Keratinocyte (primary cell): ENCODE data around the gene ARHGAP6. TPM values are rescaled to one million over a fixed set of nuclear protein-coding genes. Genes with fewer than 3 reads are reported as not detected.

Experiments used
- DNase-seq: peaks from one replicate; pipeline ENCODE4 v3.0.0-alpha.2; 2011; ENCODE audit warnings: low read depth, missing footprints, low spot score
- FAIRE-seq: peaks from 2 replicates; lab custom pipeline; 2011; peaks lifted over from hg19 to GRCh38; lab: Jason Lieb, UNC
- H2AFZ ChIP-seq: 2 replicates; pipeline ENCODE4 v1.6.0; 2012; ENCODE audit warnings: low read length, control low read depth, inconsistent platforms; ENCODE audit not compliant: control insufficient read depth
- H3K27ac ChIP-seq: 2 replicates; pipeline ENCODE4 v1.5.1; 2011; ENCODE audit warnings: low read length; ENCODE audit not compliant: control insufficient read depth, insufficient read depth
- H3K27me3 ChIP-seq: 3 replicates; pipeline ENCODE4 v1.6.0; 2011; ENCODE audit warnings: low read length; ENCODE audit not compliant: control insufficient read depth, insufficient read depth; ENCODE audit errors: extremely low read depth
- H3K36me3 ChIP-seq, 2 experiments: 2 replicates in 1 of 2; 3 replicates in 1 of 2; pipeline ENCODE4 v1.5.1; 2011; ENCODE audit warnings: low read length in 2 of 2, mild to moderate bottlenecking in 1 of 2; ENCODE audit not compliant: control insufficient read depth in 2 of 2, insufficient read depth in 2 of 2; ENCODE audit errors: extremely low read depth in 1 of 2
- H3K4me1 ChIP-seq: 3 replicates; pipeline ENCODE4 v1.5.1; 2011; ENCODE audit warnings: low read length; ENCODE audit not compliant: control insufficient read depth, insufficient read depth; ENCODE audit errors: extremely low read depth
- H3K4me2 ChIP-seq: 3 replicates; pipeline ENCODE4 v1.6.0; 2011; ENCODE audit warnings: low read depth, low read length; ENCODE audit not compliant: control insufficient read depth, insufficient read depth; ENCODE audit errors: extremely low read depth
- H3K4me3 ChIP-seq, 3 experiments: fragments of 200-600 bp in 1 of 3; sonication (generic) in 1 of 3; 2 replicates in 2 of 3; 3 replicates in 1 of 3; pipeline ENCODE4 v1.5.1; 2011 to 2016; ENCODE audit warnings: low read length in 3 of 3, mild to moderate bottlenecking in 3 of 3, control low read depth in 2 of 3, inconsistent platforms in 1 of 3, low read depth in 1 of 3, mixed read lengths in 1 of 3, mixed run types in 1 of 3, moderate library complexity in 1 of 3; ENCODE audit not compliant: control insufficient read depth in 2 of 3, insufficient read depth in 2 of 3; ENCODE audit errors: extremely low read depth in 1 of 3
- H3K79me2 ChIP-seq: 2 replicates; pipeline ENCODE4 v1.6.0; 2012; ENCODE audit warnings: low read length; ENCODE audit not compliant: control insufficient read depth, insufficient read depth
- H3K9ac ChIP-seq: 3 replicates; pipeline ENCODE4 v1.6.0; 2011; ENCODE audit warnings: low read length; ENCODE audit not compliant: control insufficient read depth, insufficient read depth; ENCODE audit errors: extremely low read depth
- H3K9me1 ChIP-seq: 3 replicates; pipeline ENCODE4 v1.6.0; 2011; ENCODE audit warnings: low read length; ENCODE audit not compliant: control insufficient read depth, insufficient read depth; ENCODE audit errors: extremely low read depth
- H3K9me3 ChIP-seq: 2 replicates; pipeline ENCODE4 v1.5.1; 2012; ENCODE audit warnings: low read depth, low read length; ENCODE audit not compliant: control insufficient read depth
- H4K20me1 ChIP-seq: 3 replicates; pipeline ENCODE4 v1.6.0; 2011; ENCODE audit warnings: low read length; ENCODE audit not compliant: control insufficient read depth, insufficient read depth; ENCODE audit errors: extremely low read depth
- EZH2 ChIP-seq: IDR thresholded peaks from one replicate; pipeline ENCODE4 v1.6.1; 2012; ENCODE audit warnings: inconsistent platforms, mild to moderate bottlenecking, low read length, moderate library complexity
- dilution Hi-C: fragments of 300-500 bp; cut with MboI; formaldehyde crosslinking; loops from one replicate; pipeline ENCODE4 v1.7.0; 2020; ENCODE audit warnings: low sequenced_read_pairs; ENCODE audit not compliant: extremely low pct_ligation_motif_present
- polyA plus RNA-seq, 5 experiments: library from polyadenylated mRNA; depleted of rRNA in 3 of 5; stranded (reverse) in 3 of 5; stranded (forward) in 1 of 5; unstranded in 1 of 5; fragments of >200 nt; gene quantifications; 1 replicate in 1 of 5; 2 replicates in 3 of 5; 3 replicates in 1 of 5; pipeline versions ENCODE4 v1.2.1 to v1.2.3, GENCODE V29; 2011 to 2012; ENCODE audit warnings: missing spikeins in 2 of 5, low read depth in 1 of 5, low replicate concordance in 1 of 5
- TF ChIP-seq, protein P1 (sequence below), 3 experiments: IDR thresholded peaks in 1 of 3; conservative IDR thresholded peaks in 1 of 3; optimal IDR thresholded peaks in 1 of 3; 2 replicates in 2 of 3; 3 replicates in 1 of 3; pipeline versions ENCODE3 to v1.5.1; 2011; ENCODE audit warnings: low read length in 3 of 3, mild to moderate bottlenecking in 3 of 3, moderate library complexity in 2 of 3, control low read depth in 1 of 3, inconsistent platforms in 1 of 3; ENCODE audit not compliant: insufficient read depth in 2 of 3; ENCODE audit errors: extremely low read depth in 1 of 3

ARHGAP6 gene
- polyA plus RNA-seq, 1 donor (not counting 4 experiments of a cell fraction or from before 2014, with no cell fraction given): 0.01 TPM

DNA sequence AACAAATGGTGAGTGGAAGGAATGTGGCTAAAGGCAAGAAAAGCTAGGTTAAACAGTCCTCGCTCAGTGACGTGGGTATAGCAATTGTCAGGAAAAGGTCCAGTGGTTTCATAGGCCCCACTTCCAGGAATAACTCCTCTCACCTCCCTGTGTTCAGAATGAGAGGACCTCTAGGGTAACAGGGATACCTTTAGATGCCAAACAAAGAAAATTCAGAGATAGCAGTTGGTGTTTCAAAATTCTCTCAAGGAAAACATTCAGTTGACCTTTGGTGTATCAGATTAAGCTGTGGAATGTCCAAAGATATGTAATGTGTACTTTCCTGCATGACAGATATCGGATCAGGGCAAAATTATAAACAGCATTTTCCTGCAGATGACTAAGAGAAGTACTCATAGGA, 155.9 kb downstream of the ARHGAP6 start:
- dilution Hi-C loops: no loop called here
- Histone ChIP-seq H3K9ac (no peak overlapping the region), H3K4me1 (no peaks in the 10 kb centered on the region), H3K27me3 (no peaks in the 10 kb centered on the region), H3K4me2 (no peak overlapping the region), H4K20me1 (no peaks in the 10 kb centered on the region), H3K36me3 (no peaks in the 10 kb centered on the region), H2AFZ (no peak overlapping the region), H3K9me3 (no peaks in the 10 kb centered on the region), H3K79me2 (no peaks in the 10 kb centered on the region), H3K27ac (no peak overlapping the region), H3K9me1 (no peaks in the 10 kb centered on the region), H3K4me3 (no peak overlapping the region)
- TF ChIP-seq, protein P1, sequence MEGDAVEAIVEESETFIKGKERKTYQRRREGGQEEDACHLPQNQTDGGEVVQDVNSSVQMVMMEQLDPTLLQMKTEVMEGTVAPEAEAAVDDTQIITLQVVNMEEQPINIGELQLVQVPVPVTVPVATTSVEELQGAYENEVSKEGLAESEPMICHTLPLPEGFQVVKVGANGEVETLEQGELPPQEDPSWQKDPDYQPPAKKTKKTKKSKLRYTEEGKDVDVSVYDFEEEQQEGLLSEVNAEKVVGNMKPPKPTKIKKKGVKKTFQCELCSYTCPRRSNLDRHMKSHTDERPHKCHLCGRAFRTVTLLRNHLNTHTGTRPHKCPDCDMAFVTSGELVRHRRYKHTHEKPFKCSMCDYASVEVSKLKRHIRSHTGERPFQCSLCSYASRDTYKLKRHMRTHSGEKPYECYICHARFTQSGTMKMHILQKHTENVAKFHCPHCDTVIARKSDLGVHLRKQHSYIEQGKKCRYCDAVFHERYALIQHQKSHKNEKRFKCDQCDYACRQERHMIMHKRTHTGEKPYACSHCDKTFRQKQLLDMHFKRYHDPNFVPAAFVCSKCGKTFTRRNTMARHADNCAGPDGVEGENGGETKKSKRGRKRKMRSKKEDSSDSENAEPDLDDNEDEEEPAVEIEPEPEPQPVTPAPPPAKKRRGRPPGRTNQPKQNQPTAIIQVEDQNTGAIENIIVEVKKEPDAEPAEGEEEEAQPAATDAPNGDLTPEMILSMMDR (optimal IDR thresholded peaks at IDR 0.05 in 1 of 3, IDR thresholded peaks at IDR 0.05 in 1 of 3, conservative IDR thresholded peaks at IDR 0.05 in 1 of 3; ENCODE audit: extremely low read depth in 1 of 3, insufficient read depth in 2 of 3, low read length in 3 of 3): no peak
- no peak for TF ChIP-seq EZH2
- DNase-seq: no peak
- FAIRE-seq: no peak

- dilution Hi-C loops: no loop called here
- FAIRE-seq: no peak
- no peaks in the 10 kb centered on the region for H3K9me1 ChIP-seq
- H3K9ac ChIP-seq: no peak overlapping the region
- H3K4me2 ChIP-seq: no peak overlapping the region
- no peak for TF ChIP-seq EZH2
- TF ChIP-seq, protein P1 (optimal IDR thresholded peaks at IDR 0.05 in 1 of 3, IDR thresholded peaks at IDR 0.05 in 1 of 3, conservative IDR thresholded peaks at IDR 0.05 in 1 of 3; ENCODE audit: extremely low read depth in 1 of 3, insufficient read depth in 2 of 3, low read length in 3 of 3): no peak
- H3K27ac ChIP-seq: no peak overlapping the region
- H3K36me3 ChIP-seq: no peaks in the 10 kb centered on the region
- no peak overlapping the region for H3K4me3 ChIP-seq
- H4K20me1 ChIP-seq: no peaks in the 10 kb centered on the region
- no peaks in the 10 kb centered on the region for H3K9me3 ChIP-seq
- DNase-seq: no peak
- H3K79me2 ChIP-seq: no peaks in the 10 kb centered on the region
- H3K27me3 ChIP-seq: no peaks in the 10 kb centered on the region
- no peak overlapping the region for H2AFZ ChIP-seq
- no peaks in the 10 kb centered on the region for H3K4me1 ChIP-seq
These were observed 161.5 kb downstream of the ARHGAP6 start for GRCh38 chrX:11504234-11504633.
